Hematopoietic multipotent progenitor cell treated with erythropoietin and hydrocortisone succinate and interleukin-3 and kit ligand, for 8 days (in vitro differentiated cells): ENCODE data around the gene C16orf90.
A peak's percentile ranks its signal among the peaks of the same experiment; 100 is the strongest.

ENCODE experiments used
- DNase-seq: peaks from one replicate; pipeline ENCODE4 v3.0.0-alpha.2; 2015

The C16orf90 gene

GRCh38 chr16:3460585-3460984 lies 34.7 kb downstream of the C16orf90 start:
- DNase-seq = no peak

- DNase-seq = no peak
Observed at GRCh38 chr16:3460121-3460520, 35.2 kb downstream of the C16orf90 start.

GRCh38 chr16:3459401-3460090 lies 35.7 kb downstream of the C16orf90 start:
- DNase-seq = peak; percentile 80

GRCh38 chr16:3458852-3459361 lies 36.4 kb downstream of the C16orf90 start:
- DNase-seq = peak; percentile 66

- DNase-seq = peak; percentile 18
Observed at GRCh38 chr16:3458278-3458851, 36.9 kb downstream of the C16orf90 start.

GRCh38 chr16:3457434-3458252 lies 37.6 kb downstream of the C16orf90 start:
- peak; percentile 89 for DNase-seq

- no peak for DNase-seq
Observed at GRCh38 chr16:3454631-3455147, 40.6 kb downstream of the C16orf90 start.

GRCh38 chr16:3454093-3454492 lies 41.2 kb downstream of the C16orf90 start:
- DNase-seq = no peak

GRCh38 chr16:3444032-3444388 lies 51.3 kb downstream of the C16orf90 start:
- peak; percentile 72 for DNase-seq
